HG03442 (cell line): ENCODE data around the gene PRKCA.
"Not testable (repeated sequence)": the region's sequence is repeated elsewhere in the genome, so short reads cannot be mapped to it uniquely, and the experiment has no call there.

Source experiments
- ATAC-seq: cut with Tn5 transposase; IDR thresholded peaks from one replicate; pipeline ENCODE4 v1.9.1; 2021; ENCODE audit warnings: mild to moderate bottlenecking, moderate library complexity; ENCODE audit not compliant: unreplicated experiment

The PRKCA gene

GRCh38 chr17:66459811-66460270 is 157.4 kb downstream of the PRKCA start:
- ATAC-seq, result no peak

- ATAC-seq, result no peak
These were observed 158.1 kb downstream of the PRKCA start for GRCh38 chr17:66460558-66460957.

GRCh38 chr17:66461343-66461995 is 159.1 kb downstream of the PRKCA start:
- no peak for ATAC-seq

- no peak for ATAC-seq
These were observed 159.6 kb downstream of the PRKCA start for GRCh38 chr17:66462010-66462409.

- no peak for ATAC-seq
These were observed 162.5 kb downstream of the PRKCA start for GRCh38 chr17:66464921-66465320.

- ATAC-seq, result no peak
These were observed 163.3 kb downstream of the PRKCA start for GRCh38 chr17:66465701-66466100.

GRCh38 chr17:66466106-66466820 is 163.8 kb downstream of the PRKCA start:
- no peak for ATAC-seq

- no peak for ATAC-seq
These were observed 164.5 kb downstream of the PRKCA start for GRCh38 chr17:66466840-66467367.

- ATAC-seq, result no peak
These were observed 165.4 kb downstream of the PRKCA start for GRCh38 chr17:66467766-66468165.

GRCh38 chr17:66468241-66469087 is 166.1 kb downstream of the PRKCA start:
- ATAC-seq, result no peak

GRCh38 chr17:66469088-66469442 is 166.7 kb downstream of the PRKCA start:
- ATAC-seq, result no peak

GRCh38 chr17:66469461-66469860 is 167.0 kb downstream of the PRKCA start:
- ATAC-seq, result no peak

GRCh38 chr17:66469890-66470289 is 167.5 kb downstream of the PRKCA start:
- ATAC-seq, result no peak

- no peak for ATAC-seq
These were observed 169.7 kb downstream of the PRKCA start for GRCh38 chr17:66472123-66472522.

GRCh38 chr17:66474258-66474657 is 171.8 kb downstream of the PRKCA start:
- ATAC-seq, result no peak

- no peak for ATAC-seq
These were observed 172.5 kb downstream of the PRKCA start for GRCh38 chr17:66474806-66475497.

GRCh38 chr17:66476014-66476413 is 173.6 kb downstream of the PRKCA start:
- ATAC-seq, result no peak

GRCh38 chr17:66477615-66478283 is 175.3 kb downstream of the PRKCA start:
- no peak for ATAC-seq

- ATAC-seq, result not testable (repeated sequence)
These were observed 176.9 kb downstream of the PRKCA start for GRCh38 chr17:66479230-66479889.

GRCh38 chr17:66480243-66480642 is 177.8 kb downstream of the PRKCA start:
- no peak for ATAC-seq
